ENCODE data around the gene TRIM71.

TRIM71 gene

DNA sequence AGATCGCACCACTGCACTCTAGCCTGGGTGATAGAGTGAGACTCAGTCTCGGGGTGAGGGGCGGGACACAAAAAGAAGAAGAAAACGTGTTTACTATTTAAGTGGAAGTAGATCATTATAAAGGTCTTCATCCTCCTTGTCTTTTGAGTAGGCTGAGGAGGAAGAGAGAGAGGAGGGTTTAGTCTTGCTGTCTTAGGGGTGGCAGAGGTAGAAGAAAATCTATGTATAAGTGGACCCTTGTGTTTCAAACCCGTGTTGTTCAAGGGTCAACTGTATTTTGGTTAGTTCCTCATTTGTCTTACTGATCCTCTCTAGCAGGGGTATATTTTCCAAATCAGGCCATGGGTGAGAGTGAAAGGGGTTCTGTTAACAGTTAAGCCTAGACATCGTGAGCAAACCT is 40.1 kb downstream of the TRIM71 start:
- no peak for TF ChIP-seq SIN3A (IDR thresholded peaks at IDR 0.05; ENCODE audit: borderline replicate concordance, insufficient read depth, low read length)
- TF ChIP-seq, protein P1, sequence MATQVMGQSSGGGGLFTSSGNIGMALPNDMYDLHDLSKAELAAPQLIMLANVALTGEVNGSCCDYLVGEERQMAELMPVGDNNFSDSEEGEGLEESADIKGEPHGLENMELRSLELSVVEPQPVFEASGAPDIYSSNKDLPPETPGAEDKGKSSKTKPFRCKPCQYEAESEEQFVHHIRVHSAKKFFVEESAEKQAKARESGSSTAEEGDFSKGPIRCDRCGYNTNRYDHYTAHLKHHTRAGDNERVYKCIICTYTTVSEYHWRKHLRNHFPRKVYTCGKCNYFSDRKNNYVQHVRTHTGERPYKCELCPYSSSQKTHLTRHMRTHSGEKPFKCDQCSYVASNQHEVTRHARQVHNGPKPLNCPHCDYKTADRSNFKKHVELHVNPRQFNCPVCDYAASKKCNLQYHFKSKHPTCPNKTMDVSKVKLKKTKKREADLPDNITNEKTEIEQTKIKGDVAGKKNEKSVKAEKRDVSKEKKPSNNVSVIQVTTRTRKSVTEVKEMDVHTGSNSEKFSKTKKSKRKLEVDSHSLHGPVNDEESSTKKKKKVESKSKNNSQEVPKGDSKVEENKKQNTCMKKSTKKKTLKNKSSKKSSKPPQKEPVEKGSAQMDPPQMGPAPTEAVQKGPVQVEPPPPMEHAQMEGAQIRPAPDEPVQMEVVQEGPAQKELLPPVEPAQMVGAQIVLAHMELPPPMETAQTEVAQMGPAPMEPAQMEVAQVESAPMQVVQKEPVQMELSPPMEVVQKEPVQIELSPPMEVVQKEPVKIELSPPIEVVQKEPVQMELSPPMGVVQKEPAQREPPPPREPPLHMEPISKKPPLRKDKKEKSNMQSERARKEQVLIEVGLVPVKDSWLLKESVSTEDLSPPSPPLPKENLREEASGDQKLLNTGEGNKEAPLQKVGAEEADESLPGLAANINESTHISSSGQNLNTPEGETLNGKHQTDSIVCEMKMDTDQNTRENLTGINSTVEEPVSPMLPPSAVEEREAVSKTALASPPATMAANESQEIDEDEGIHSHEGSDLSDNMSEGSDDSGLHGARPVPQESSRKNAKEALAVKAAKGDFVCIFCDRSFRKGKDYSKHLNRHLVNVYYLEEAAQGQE (IDR thresholded peaks at IDR 0.05; ENCODE audit: insufficient read depth in 1 of 2, low read depth in 2 of 2, low read length in 2 of 2): no peak
- no peak for TF ChIP-seq FOXP2 (optimal IDR thresholded peaks at IDR 0.05; ENCODE audit: borderline replicate concordance, extremely low read depth, extremely low read length, insufficient read depth)
- TF ChIP-seq POLR2AphosphoS5 (IDR thresholded peaks at IDR 0.05; ENCODE audit: low read depth, low read length): no peak
- TF ChIP-seq TAF1 (IDR thresholded peaks at IDR 0.05; ENCODE audit: borderline replicate concordance, insufficient read depth, low read length): no peak

DNA sequence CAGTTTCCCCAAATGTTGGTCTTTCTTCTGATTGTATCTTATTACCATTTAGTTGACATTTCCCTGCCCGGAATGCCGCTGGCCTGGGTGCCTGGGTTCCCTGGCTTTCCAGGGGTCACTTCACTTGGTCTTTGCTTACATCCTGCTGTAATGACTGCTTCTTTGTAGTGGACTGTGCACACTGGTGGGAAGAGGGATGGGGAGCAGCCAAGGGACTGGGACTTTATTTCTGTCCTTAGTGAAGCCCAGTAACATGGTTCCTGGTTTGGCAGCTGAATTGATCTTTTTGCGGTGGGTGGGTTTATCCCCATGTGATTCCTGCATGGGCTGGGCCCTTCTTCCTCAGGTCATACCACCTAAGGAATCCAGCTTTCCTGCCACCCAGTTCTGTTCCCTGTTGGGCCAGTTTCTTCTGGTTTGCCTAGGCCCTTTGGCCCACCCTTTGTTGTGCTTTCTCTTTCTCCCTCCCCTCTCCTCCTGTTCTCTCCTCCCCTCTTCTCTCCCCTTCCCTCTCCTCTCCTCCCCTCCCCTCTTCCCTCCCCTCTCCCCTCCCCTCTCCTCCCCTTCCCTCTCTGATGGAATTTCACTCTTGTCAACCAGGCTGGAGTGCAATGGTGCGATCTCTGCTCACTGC is 41.9 kb downstream of the TRIM71 start:
- TF ChIP-seq TAF1 (IDR thresholded peaks at IDR 0.05; ENCODE audit: borderline replicate concordance, insufficient read depth, low read length) (no peak), SIN3A (IDR thresholded peaks at IDR 0.05; ENCODE audit: borderline replicate concordance, insufficient read depth, low read length) (no peak), FOXP2 (optimal IDR thresholded peaks at IDR 0.05; ENCODE audit: borderline replicate concordance, extremely low read depth, extremely low read length, insufficient read depth) (no peak), POLR2AphosphoS5 (IDR thresholded peaks at IDR 0.05; ENCODE audit: low read depth, low read length) (no peak)
- TF ChIP-seq, protein P1 (IDR thresholded peaks at IDR 0.05; ENCODE audit: insufficient read depth in 1 of 2, low read depth in 2 of 2, low read length in 2 of 2): no peak

DNA sequence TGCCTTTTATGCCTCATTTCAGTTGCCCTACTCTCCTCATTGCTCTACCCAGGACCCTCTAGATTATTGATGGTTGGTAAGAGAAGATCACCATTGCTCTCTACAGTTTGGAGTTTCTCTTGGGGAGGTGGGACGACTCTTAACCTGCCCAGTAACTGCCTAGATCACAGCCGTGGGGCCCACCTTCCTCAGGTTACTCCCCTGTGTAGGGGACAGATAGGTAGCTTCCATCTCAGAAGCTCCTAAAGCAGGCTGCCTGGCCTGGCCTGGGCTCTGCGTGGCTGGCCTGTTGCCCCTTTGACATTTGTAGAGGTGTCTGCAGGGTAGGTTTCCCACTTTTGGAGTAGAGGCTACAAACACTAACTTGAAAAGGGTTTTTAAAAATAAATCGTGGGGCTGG is 42.7 kb downstream of the TRIM71 start:
- no peak for TF ChIP-seq POLR2AphosphoS5 (IDR thresholded peaks at IDR 0.05; ENCODE audit: low read depth, low read length)
- TF ChIP-seq FOXP2 (optimal IDR thresholded peaks at IDR 0.05; ENCODE audit: borderline replicate concordance, extremely low read depth, extremely low read length, insufficient read depth): no peak
- TF ChIP-seq, protein P1 (IDR thresholded peaks at IDR 0.05; ENCODE audit: insufficient read depth in 1 of 2, low read depth in 2 of 2, low read length in 2 of 2): no peak
- TF ChIP-seq TAF1 (IDR thresholded peaks at IDR 0.05; ENCODE audit: borderline replicate concordance, insufficient read depth, low read length): no peak

DNA sequence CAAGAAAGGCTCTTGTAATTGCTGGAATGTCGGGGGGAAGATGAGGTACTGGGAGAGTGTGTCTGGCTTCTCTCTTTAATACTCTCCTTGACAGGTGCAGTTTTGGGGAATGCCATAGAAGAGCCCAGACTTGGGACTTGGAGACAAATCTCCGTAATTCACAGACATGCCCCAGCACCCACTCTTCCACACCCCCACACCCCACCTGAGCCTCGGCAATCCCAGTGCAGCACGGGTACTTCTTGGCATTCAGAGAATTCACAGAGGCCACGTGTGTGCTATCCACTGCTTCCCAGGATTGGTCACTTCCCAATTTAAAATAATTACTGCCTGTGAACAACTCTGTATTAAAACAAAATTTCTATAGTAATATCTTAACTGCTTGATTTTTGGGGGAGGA is 43.9 kb downstream of the TRIM71 start:
- TF ChIP-seq, protein P1 (IDR thresholded peaks at IDR 0.05; ENCODE audit: insufficient read depth in 1 of 2, low read depth in 2 of 2, low read length in 2 of 2): no peak
- TF ChIP-seq SIN3A (IDR thresholded peaks at IDR 0.05; ENCODE audit: borderline replicate concordance, insufficient read depth, low read length) (no peak), POLR2AphosphoS5 (IDR thresholded peaks at IDR 0.05; ENCODE audit: low read depth, low read length) (no peak), FOXP2 (optimal IDR thresholded peaks at IDR 0.05; ENCODE audit: borderline replicate concordance, extremely low read depth, extremely low read length, insufficient read depth) (no peak), TAF1 (IDR thresholded peaks at IDR 0.05; ENCODE audit: borderline replicate concordance, insufficient read depth, low read length) (no peak)

Measured in PFSK-1 (cell line).